ENCODE data around the gene KIRREL2. TPM values are rescaled to one million over a fixed set of nuclear protein-coding genes. Genes with fewer than 3 reads are reported as not detected.

KIRREL2 gene
- total RNA-seq, 4 donors from 2014 or later: not detected

DNA sequence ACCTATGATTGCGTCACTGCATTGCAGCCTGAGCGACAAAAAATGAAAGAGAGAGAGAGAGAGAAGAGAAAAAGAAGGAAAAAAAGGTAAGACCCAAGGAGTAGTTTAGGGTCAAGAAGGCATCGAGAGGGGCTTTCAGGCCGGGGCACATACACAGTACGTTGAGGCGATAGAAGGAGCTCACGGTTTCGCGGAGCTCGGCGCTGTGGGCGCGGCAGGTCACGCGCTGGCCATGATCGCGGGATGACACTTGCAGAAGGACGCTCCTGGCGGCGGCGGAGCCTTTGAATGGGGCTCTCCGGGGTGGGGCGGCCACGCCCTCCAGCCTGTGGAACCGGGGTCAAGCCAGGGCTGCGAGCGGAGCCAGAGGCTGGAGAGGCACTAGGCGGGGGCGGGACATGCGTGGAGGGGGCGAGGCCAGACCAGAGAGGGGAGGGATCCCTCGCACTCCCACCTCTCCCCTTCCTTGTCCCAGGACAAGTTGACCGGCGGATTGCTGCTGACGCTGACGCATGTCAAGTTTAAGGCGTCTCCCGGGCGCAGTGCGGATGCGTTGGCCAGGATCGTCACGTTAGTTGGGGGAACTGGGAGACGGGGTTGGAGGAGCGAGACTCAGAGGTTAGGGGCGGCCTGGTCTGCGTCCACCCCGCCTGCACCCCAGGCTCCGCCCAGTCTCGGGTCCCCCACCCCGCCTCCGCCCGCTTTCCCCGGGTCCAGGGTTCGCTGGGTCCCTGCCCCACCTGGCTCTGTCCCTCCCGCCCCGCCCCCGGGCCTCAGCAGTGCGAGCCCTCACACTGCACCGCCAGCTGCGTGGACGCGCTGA lies 11.3 kb upstream of the KIRREL2 start:
- H3K36me3 ChIP-seq: no peaks in the 10 kb centered on the region
- no peak overlapping the region for H3K27ac ChIP-seq
- H3K4me3 ChIP-seq: peak overlapping the region; percentile 26
- no peaks in the 10 kb centered on the region for H3K9me3 ChIP-seq
- no peak for DNase-seq (ENCODE audit: low spot score in 2 of 2)
- WGBS: 5% methylated on average over 33 of the region's 63 CpGs
- TF ChIP-seq, protein P1, sequence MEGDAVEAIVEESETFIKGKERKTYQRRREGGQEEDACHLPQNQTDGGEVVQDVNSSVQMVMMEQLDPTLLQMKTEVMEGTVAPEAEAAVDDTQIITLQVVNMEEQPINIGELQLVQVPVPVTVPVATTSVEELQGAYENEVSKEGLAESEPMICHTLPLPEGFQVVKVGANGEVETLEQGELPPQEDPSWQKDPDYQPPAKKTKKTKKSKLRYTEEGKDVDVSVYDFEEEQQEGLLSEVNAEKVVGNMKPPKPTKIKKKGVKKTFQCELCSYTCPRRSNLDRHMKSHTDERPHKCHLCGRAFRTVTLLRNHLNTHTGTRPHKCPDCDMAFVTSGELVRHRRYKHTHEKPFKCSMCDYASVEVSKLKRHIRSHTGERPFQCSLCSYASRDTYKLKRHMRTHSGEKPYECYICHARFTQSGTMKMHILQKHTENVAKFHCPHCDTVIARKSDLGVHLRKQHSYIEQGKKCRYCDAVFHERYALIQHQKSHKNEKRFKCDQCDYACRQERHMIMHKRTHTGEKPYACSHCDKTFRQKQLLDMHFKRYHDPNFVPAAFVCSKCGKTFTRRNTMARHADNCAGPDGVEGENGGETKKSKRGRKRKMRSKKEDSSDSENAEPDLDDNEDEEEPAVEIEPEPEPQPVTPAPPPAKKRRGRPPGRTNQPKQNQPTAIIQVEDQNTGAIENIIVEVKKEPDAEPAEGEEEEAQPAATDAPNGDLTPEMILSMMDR (IDR thresholded peaks at IDR 0.05): no peak
- TF ChIP-seq POLR2A (IDR thresholded peaks at IDR 0.05): no peak
- TF ChIP-seq POLR2AphosphoS5 (IDR thresholded peaks at IDR 0.05): no peak
- TF ChIP-seq EP300 (IDR thresholded peaks at IDR 0.05): no peak
- peaks cover 82% of the 10 kb centered on the region for H3K27me3 ChIP-seq
- peaks cover 19% of the 10 kb centered on the region for H3K4me1 ChIP-seq

DNA sequence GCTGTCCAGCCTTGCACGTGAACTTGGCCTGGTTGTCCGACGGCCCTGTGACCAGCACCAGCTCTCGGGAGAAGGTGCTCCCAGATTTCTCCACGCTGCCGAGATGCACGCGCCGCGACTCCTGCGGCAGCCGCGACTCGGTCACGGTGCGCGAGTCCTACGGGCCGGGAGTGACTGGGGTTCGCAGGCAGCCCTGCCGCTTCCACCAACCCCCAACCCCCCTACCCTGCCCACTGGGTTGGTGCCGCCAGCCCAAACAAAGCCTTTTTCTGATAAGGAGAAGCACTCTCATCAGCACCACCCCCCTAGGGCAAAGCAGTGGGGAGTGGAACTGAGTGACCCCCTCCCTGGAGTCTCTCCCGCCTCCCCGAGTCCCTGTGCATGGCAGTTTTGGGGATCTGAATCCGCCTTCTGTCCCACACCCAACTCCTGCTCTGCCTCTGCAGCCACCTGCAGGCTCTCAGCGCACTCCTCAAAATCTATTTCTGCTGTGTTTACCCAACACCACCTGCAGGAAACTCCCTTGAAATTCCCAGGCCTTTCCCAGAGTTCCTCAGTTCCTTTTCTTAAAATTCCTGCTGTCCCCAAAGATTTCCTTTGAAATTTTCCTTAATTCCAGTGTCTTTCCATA lies 10.6 kb upstream of the KIRREL2 start:
- Histone ChIP-seq H3K27me3 (peaks cover 89% of the 10 kb centered on the region), H3K9me3 (no peaks in the 10 kb centered on the region), H3K36me3 (no peaks in the 10 kb centered on the region), H3K4me3 (peak overlapping the region; percentile 26), H3K27ac (no peak overlapping the region), H3K4me1 (peaks cover 19% of the 10 kb centered on the region)
- 10% methylated on average over 4 of the region's 26 CpGs for WGBS
- TF ChIP-seq, protein P1 (IDR thresholded peaks at IDR 0.05): no peak
- TF ChIP-seq POLR2A (IDR thresholded peaks at IDR 0.05) (no peak), POLR2AphosphoS5 (IDR thresholded peaks at IDR 0.05) (no peak), EP300 (IDR thresholded peaks at IDR 0.05) (no peak)
- no peak for DNase-seq (ENCODE audit: low spot score in 2 of 2)

DNA sequence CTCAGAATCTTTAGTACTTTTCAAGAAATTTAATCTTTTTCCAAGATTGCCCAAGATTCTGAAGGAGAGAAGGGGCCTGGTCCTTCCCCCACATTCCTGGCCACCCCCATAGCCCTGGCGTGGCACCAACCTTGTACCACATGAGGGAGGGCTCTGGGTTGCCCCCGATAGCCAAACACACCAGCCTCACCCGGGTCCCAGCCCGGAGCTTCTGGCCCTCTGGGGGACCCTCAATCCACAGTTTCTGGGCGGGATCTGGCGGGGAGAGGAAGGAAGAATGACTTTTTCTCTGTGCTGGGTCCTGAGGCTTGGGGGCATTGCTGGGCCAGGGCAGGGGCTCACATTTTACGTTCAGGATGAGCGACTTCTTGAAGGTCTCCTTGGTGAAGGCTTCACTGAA lies 8.8 kb upstream of the KIRREL2 start:
- WGBS: 83% methylated on average over 8 of the region's 8 CpGs
- Histone ChIP-seq H3K4me3 (no peak overlapping the region), H3K4me1 (peaks cover 19% of the 10 kb centered on the region), H3K27ac (no peak overlapping the region), H3K9me3 (no peaks in the 10 kb centered on the region), H3K36me3 (no peaks in the 10 kb centered on the region), H3K27me3 (peaks cover 93% of the 10 kb centered on the region)
- no peak for TF ChIP-seq POLR2AphosphoS5 (IDR thresholded peaks at IDR 0.05)
- no peak for TF ChIP-seq EP300 (IDR thresholded peaks at IDR 0.05)
- TF ChIP-seq POLR2A (IDR thresholded peaks at IDR 0.05): no peak
- TF ChIP-seq, protein P1 (IDR thresholded peaks at IDR 0.05): no peak
- no peak for DNase-seq (ENCODE audit: low spot score in 2 of 2)

DNA sequence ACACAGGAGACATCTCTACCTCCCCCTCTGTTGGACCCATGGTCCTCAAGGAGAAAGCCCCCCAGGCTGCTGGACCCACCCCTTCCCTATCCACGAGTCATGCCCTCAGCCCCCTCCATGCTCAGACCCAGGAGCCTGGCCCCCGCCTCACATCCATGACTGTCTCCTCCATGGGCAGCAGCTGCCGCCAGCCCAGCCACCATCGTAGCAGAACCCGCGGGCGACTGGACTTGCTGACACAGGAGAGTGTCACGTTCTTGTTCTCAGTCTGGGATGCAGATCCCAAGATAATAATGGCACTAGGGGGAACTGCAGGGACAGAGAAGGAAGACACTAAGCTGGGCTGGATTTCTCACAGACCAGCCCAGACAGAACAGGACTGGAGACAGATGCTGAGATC lies 8.2 kb upstream of the KIRREL2 start:
- 81% methylated on average over 8 of the region's 8 CpGs for whole genome bisulfite sequencing
- no peak overlapping the region for H3K4me3 ChIP-seq
- TF ChIP-seq EP300 (IDR thresholded peaks at IDR 0.05) (no peak), POLR2A (IDR thresholded peaks at IDR 0.05) (no peak), POLR2AphosphoS5 (IDR thresholded peaks at IDR 0.05) (no peak)
- TF ChIP-seq, protein P1 (IDR thresholded peaks at IDR 0.05): no peak
- no peaks in the 10 kb centered on the region for H3K9me3 ChIP-seq
- H3K27ac ChIP-seq: no peak overlapping the region
- H3K4me1 ChIP-seq: peaks cover 19% of the 10 kb centered on the region
- no peaks in the 10 kb centered on the region for H3K36me3 ChIP-seq
- H3K27me3 ChIP-seq: peaks cover 93% of the 10 kb centered on the region
- DNase-seq (ENCODE audit: low spot score in 2 of 2): no peak

DNA sequence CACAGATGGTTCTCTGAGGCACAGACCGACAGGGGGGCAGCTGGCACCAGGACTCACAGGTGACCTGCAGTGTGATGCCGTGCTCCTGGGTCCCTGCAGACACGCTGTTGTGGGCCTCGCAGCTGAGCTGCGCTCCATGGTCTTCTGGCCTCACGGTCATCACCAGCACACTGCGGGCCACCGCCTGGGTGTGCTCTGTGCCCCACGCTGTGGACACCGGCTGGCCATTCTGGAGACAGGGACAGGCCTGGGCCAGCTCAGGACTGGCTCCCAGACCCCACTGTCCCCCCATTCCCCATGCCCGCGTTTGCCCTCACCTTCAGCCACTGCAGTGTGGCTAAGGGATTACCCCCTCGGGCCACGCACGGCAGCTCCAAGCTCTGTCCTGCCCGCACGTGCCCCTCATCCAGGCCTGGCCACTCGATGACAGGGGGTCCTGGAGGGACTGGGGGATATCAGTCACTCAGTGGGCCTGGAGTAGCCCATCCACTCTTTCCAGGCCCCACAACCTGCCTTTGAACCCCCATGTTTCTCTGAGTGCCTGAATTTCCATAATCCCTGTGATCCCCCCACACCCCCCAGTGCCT lies 7.7 kb upstream of the KIRREL2 start:
- Histone ChIP-seq H3K4me3 (no peak overlapping the region), H3K36me3 (no peaks in the 10 kb centered on the region), H3K4me1 (peaks cover 17% of the 10 kb centered on the region), H3K9me3 (no peaks in the 10 kb centered on the region), H3K27ac (no peak overlapping the region), H3K27me3 (peaks cover 93% of the 10 kb centered on the region)
- no peak for DNase-seq (ENCODE audit: low spot score in 2 of 2)
- whole genome bisulfite sequencing: 90% methylated on average over 4 of the region's 18 CpGs
- TF ChIP-seq, protein P1 (IDR thresholded peaks at IDR 0.05): no peak
- no peak for TF ChIP-seq POLR2A (IDR thresholded peaks at IDR 0.05)
- TF ChIP-seq POLR2AphosphoS5 (IDR thresholded peaks at IDR 0.05): no peak
- TF ChIP-seq EP300 (IDR thresholded peaks at IDR 0.05): no peak

Data from suprapubic skin (tissue), 4 donors.